Calu3 (cell line): ENCODE measurements around the gene DDX51. TPM values are rescaled to one million over a fixed set of nuclear protein-coding genes. Genes with fewer than 3 reads are reported as not detected.
A peak's percentile ranks its signal among the peaks of the same experiment; 100 is the strongest.

Experiments used
- BruUV-seq: library from RNA; stranded (reverse); fragments of 400-500 nt; replicated peaks from 2 replicates; lab custom pipeline; 2021; lab: Mats Ljungman, UMichigan
- CTCF ChIA-PET: fragments of 300-600 bp; sonication (Branson Sonifier 250); formaldehyde crosslinking; loops from one replicate; lab custom pipeline; 2022; ENCODE audit warnings: antibody characterized with exemption; lab: Charles Lee
- DNase-seq: peaks from one replicate; pipeline ENCODE4 v3.0.0; 2022
- H3K27ac Mint-ChIP-seq: one replicate; pipeline ENCODE4 v1.8.0; 2022; ENCODE audit warnings: mixed read lengths; ENCODE audit not compliant: unreplicated experiment
- H3K27me3 Mint-ChIP-seq: one replicate; pipeline ENCODE4 v1.8.0; 2022; ENCODE audit warnings: mixed read lengths; ENCODE audit not compliant: unreplicated experiment
- H3K36me3 Mint-ChIP-seq: one replicate; pipeline ENCODE4 v1.8.0; 2022; ENCODE audit warnings: mild to moderate bottlenecking, moderate library complexity, mixed read lengths; ENCODE audit not compliant: insufficient read depth, unreplicated experiment
- H3K4me1 Mint-ChIP-seq: one replicate; pipeline ENCODE4 v1.8.0; 2022; ENCODE audit warnings: mild to moderate bottlenecking, low read depth, mixed read lengths; ENCODE audit not compliant: unreplicated experiment
- H3K4me3 Mint-ChIP-seq: one replicate; pipeline ENCODE4 v1.8.0; 2022; ENCODE audit warnings: mild to moderate bottlenecking, low read depth, moderate library complexity, mixed read lengths; ENCODE audit not compliant: unreplicated experiment
- H3K9me3 Mint-ChIP-seq: one replicate; pipeline ENCODE4 v1.8.0; 2022; ENCODE audit warnings: low read depth, mixed read lengths; ENCODE audit not compliant: unreplicated experiment
- intact Hi-C: fragments of 100-400 bp; cut with micrococcal nuclease; formaldehyde crosslinking; loops from one replicate; pipeline ENCODE4 v1.10.0; 2022; ENCODE audit not compliant: unreplicated experiment
- total RNA-seq: library from RNA; stranded (reverse); gene quantifications from 2 replicates; pipeline ENCODE4 v1.2.3, GENCODE V29; 2022
- TF ChIP-seq, protein P1 (sequence below): fragments of 200-600 bp; IDR thresholded peaks from one replicate; pipeline ENCODE4 v1.8.0; 2022; ENCODE audit warnings: antibody characterized with exemption; ENCODE audit not compliant: unreplicated experiment

The DDX51 gene
- total RNA-seq, 1 experiment from 2014 or later, result 46.3 TPM

DNA sequence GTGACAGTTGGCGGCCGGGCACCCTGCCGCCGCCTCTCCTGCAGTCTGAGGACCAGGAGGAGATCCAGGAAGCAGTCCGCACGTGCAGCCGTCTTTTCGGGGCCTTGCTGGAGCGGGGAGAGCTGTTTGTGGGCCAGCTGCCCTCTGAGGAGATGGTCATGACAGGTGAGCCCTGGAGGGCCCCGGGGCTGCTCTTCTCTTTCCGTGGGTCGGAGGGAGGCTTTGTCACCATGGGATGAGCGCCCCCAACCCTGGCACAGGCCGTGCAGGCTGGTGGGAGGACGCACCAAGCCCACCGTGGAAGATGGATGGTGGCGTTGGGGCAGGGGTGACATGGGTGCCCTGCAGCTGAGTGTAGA is 670 bp upstream of the DDX51 start:
- H3K9me3 Mint-ChIP-seq, result no peaks in the 10 kb centered on the region
- no peak for DNase-seq
- TF ChIP-seq, protein P1, sequence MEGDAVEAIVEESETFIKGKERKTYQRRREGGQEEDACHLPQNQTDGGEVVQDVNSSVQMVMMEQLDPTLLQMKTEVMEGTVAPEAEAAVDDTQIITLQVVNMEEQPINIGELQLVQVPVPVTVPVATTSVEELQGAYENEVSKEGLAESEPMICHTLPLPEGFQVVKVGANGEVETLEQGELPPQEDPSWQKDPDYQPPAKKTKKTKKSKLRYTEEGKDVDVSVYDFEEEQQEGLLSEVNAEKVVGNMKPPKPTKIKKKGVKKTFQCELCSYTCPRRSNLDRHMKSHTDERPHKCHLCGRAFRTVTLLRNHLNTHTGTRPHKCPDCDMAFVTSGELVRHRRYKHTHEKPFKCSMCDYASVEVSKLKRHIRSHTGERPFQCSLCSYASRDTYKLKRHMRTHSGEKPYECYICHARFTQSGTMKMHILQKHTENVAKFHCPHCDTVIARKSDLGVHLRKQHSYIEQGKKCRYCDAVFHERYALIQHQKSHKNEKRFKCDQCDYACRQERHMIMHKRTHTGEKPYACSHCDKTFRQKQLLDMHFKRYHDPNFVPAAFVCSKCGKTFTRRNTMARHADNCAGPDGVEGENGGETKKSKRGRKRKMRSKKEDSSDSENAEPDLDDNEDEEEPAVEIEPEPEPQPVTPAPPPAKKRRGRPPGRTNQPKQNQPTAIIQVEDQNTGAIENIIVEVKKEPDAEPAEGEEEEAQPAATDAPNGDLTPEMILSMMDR, result no peak
- H3K27me3 Mint-ChIP-seq, result no peaks in the 10 kb centered on the region
- peaks cover 20% of the 10 kb centered on the region for H3K4me1 Mint-ChIP-seq
- no TSS peak for BruUV-seq
- CTCF ChIA-PET, result interaction anchor here (0.6 to 1.0 kb wide), 3 partner anchors 9 to 267 kb away, joined by 3 to 7 read pairs (median 3); no protein-coding TSS in a partner anchor
- peak overlapping the region; percentile 95 for H3K4me3 Mint-ChIP-seq
- intact Hi-C loops, result no loop called here
- H3K36me3 Mint-ChIP-seq, result peaks cover 74% of the 10 kb centered on the region
- H3K27ac Mint-ChIP-seq, result peak overlapping the region; percentile 99

DNA sequence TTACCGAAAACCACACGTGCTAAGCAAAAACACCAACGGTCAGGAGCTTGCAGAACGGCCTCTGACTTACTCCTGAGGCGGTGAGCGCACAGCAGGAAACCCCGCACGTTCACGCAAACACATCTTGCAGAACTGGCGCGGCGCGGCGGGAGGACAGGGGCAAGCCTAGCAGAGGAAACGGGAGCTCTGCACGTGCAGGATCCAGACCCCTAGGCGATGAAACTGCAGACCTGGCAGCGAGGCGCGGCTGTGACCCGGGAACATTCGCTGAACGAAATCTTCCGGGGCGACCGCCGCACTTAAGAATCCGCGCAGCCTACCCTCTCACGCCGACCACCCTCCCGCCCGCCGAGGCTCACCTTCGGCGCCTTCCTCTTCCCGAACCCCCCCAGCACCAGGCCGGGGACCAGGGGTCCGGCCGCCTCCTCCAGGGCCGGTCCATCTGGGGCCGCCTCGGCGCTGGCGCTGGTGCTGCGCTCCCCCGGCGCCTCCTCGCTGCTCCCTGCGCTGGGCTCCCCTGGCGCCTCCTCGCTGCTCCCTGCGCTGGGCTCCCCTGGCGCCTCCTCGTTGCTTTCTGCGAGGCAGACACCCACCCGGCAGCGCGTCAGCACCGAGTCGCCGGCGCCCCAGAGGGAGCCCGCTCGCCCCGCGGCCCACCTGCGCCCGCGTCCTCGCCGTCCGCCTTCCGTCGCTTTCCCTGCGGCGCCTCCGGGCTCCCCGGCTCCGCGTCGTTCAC is 615 bp downstream of the DDX51 start:
- Mint-ChIP-seq H3K4me3 (peak overlapping the region; percentile 95), H3K9me3 (no peaks in the 10 kb centered on the region), H3K27me3 (no peaks in the 10 kb centered on the region), H3K36me3 (peaks cover 83% of the 10 kb centered on the region), H3K4me1 (peaks cover 20% of the 10 kb centered on the region), H3K27ac (peak overlapping the region; percentile 99)
- intact Hi-C loops, result no loop called here
- CTCF ChIA-PET, result interaction anchor here (0.5 to 1.7 kb wide), 2 partner anchors 10 to 1663 kb away, joined by 5 to 7 read pairs; no protein-coding TSS in a partner anchor
- TF ChIP-seq, protein P1, result no peak
- no peak for DNase-seq
- BruUV-seq, result TSS peak; percentile 30

DNA sequence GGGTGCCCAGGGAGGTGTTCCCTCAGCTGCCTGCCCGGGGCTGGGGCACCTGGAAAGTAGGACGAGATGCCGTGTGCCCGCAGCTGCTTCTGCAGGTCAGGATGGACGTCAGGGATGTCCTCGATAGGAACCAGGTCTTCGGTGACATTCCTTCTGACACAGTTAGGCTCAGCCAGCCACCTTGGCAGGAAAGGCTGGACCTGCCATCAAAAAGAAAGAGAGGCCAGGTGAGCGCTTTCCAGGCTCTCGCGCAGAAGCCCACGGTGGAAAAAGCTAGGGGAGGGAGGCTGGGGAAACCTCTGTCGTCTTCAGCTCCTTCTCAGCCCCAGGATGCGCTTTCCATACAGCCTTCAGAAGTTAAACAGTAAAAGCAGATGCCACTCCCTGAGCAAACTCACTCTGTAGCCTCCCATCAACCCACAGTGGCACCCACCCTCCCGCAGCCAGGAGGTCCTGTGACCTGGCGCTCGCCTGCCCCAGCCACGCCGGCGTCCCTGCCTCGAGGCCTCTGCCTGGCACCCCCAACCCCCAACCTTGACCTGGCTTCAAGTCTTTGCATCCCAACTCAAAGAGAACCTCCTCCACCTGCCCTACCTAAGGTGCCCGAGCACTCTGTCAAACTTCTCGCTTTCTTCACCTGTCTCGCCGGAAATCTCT is 1.3 kb downstream of the DDX51 start:
- no peaks in the 10 kb centered on the region for H3K27me3 Mint-ChIP-seq
- intact Hi-C loops, result no loop called here
- peaks cover 83% of the 10 kb centered on the region for H3K36me3 Mint-ChIP-seq
- H3K4me3 Mint-ChIP-seq, result peak overlapping the region; percentile 95
- DNase-seq, result no peak
- peak overlapping the region; percentile 85 for H3K27ac Mint-ChIP-seq
- no peaks in the 10 kb centered on the region for H3K9me3 Mint-ChIP-seq
- CTCF ChIA-PET, result interaction anchor here (0.5 to 1.7 kb wide), 2 partner anchors 11 to 185 kb away, joined by 5 to 9 read pairs; no protein-coding TSS in a partner anchor
- peaks cover 20% of the 10 kb centered on the region for H3K4me1 Mint-ChIP-seq
- no TSS peak for BruUV-seq
- TF ChIP-seq, protein P1, result no peak

DNA sequence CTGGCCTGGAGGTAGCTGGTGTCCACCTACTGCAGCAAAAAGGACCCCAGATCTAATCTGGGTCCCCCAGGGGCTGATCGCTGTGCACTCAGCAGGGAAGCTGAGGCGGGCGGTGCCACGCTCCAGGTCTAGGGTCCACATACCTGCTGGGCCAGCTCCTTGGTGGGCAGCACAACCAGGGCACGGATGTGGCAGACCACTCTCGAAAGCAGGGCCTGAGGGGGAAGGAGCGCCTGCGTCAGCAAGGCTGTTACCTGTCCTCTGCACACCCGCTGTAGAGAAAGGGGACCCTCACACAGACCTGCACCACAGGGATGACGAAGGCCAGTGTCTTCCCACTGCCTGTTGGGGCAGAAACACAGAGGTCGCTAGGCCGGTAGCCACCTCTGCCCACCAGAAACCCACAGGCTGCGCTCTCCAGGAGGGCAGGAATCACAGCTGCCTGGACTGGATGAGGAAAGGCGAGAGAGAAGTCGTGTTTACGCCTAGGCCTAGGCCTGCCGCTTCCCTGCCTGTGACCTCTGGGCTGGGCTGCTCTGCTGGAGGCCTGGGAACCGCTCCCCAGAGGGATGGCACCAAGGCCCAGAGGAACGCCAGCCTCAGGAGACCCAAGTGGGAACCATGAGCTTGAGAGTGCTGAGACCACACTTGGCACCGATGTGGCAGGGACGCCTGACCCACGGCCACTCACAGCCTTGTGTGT is 2.0 kb downstream of the DDX51 start:
- no TSS peak for BruUV-seq
- TF ChIP-seq, protein P1, result no peak
- Mint-ChIP-seq H3K27ac (peak overlapping the region; percentile 85), H3K36me3 (peaks cover 88% of the 10 kb centered on the region), H3K4me1 (peaks cover 20% of the 10 kb centered on the region), H3K4me3 (peak overlapping the region; percentile 95), H3K27me3 (no peaks in the 10 kb centered on the region), H3K9me3 (no peaks in the 10 kb centered on the region)
- no peak for DNase-seq
- CTCF ChIA-PET, result interaction anchor here (0.5 to 1.7 kb wide), 2 partner anchors 12 to 186 kb away, joined by 5 to 9 read pairs; no protein-coding TSS in a partner anchor
- intact Hi-C loops, result no loop called here
